ENCODE data around the gene SMG9.
"Not testable (repeated sequence)": the region's sequence is repeated elsewhere in the genome, so short reads cannot be mapped to it uniquely, and the experiment has no call there.

SMG9 gene

GRCh38 chr19:43767316-43767715, 12.6 kb upstream of the SMG9 start:
- H3K4me3 ChIP-seq (ENCODE audit: control insufficient read depth, low read depth, low read length): no peak overlapping the region
- no peak for TF ChIP-seq CTCF (conservative IDR thresholded peaks at IDR 0.05; ENCODE audit: control insufficient read depth, insufficient read depth, low read depth, low read length)
- DNase-seq (ENCODE audit: low read depth): no peak

- no peak for TF ChIP-seq CTCF (conservative IDR thresholded peaks at IDR 0.05; ENCODE audit: control insufficient read depth, insufficient read depth, low read depth, low read length)
These were observed 11.9 kb upstream of the SMG9 start for GRCh38 chr19:43766755-43767043.

GRCh38 chr19:43765109-43765876, 10.5 kb upstream of the SMG9 start:
- DNase-seq (ENCODE audit: low read depth): peak; percentile 97
- H3K4me3 ChIP-seq (ENCODE audit: control insufficient read depth, low read depth, low read length): no peak overlapping the region
- no peak for TF ChIP-seq CTCF (conservative IDR thresholded peaks at IDR 0.05; ENCODE audit: control insufficient read depth, insufficient read depth, low read depth, low read length)

More at GRCh38 chr19:43766755-43767043, 11.9 kb upstream of the SMG9 start:
- H3K4me3 ChIP-seq (ENCODE audit: control insufficient read depth, low read depth, low read length): no peak overlapping the region
- no peak for DNase-seq (ENCODE audit: low read depth)

- not testable (repeated sequence) for H3K4me3 ChIP-seq (ENCODE audit: control insufficient read depth, low read depth, low read length); DNase-seq (ENCODE audit: low read depth)
- TF ChIP-seq CTCF (conservative IDR thresholded peaks at IDR 0.05; ENCODE audit: control insufficient read depth, insufficient read depth, low read depth, low read length): peak; percentile 2
These were observed 9.9 kb upstream of the SMG9 start for GRCh38 chr19:43764684-43765083.

GRCh38 chr19:43763473-43763939, 8.7 kb upstream of the SMG9 start:
- no peak overlapping the region for H3K4me3 ChIP-seq (ENCODE audit: control insufficient read depth, low read depth, low read length)
- no peak for TF ChIP-seq CTCF (conservative IDR thresholded peaks at IDR 0.05; ENCODE audit: control insufficient read depth, insufficient read depth, low read depth, low read length)
- peak; percentile 77 for DNase-seq (ENCODE audit: low read depth)

GRCh38 chr19:43762814-43763213, 8.1 kb upstream of the SMG9 start:
- no peak for TF ChIP-seq CTCF (conservative IDR thresholded peaks at IDR 0.05; ENCODE audit: control insufficient read depth, insufficient read depth, low read depth, low read length)
- DNase-seq (ENCODE audit: low read depth): no peak
- H3K4me3 ChIP-seq (ENCODE audit: control insufficient read depth, low read depth, low read length): no peak overlapping the region
